Erythroblast (primary cell): Measurements from ENCODE around the gene MRPL28.

Experiments used
- GATA1 ChIP-seq: IDR thresholded peaks from 2 replicates; pipeline ENCODE4 v1.6.1; 2011; ENCODE audit warnings: low read depth, mild to moderate bottlenecking, control low read depth, low read length, moderate library complexity
- POLR2A ChIP-seq: IDR thresholded peaks from 2 replicates; pipeline ENCODE4 v1.6.1; 2011; ENCODE audit warnings: mild to moderate bottlenecking, low read length

GRCh38 chr16:352547-353403 lies 17.6 kb downstream of the MRPL28 start, which contains the start of gene AXIN1:
- no peak for TF ChIP-seq POLR2A
- TF ChIP-seq GATA1 = no peak
